Mucosa of rectum (tissue), 2 donors: ENCODE data around the gene KIF21B.
A peak's percentile ranks its signal among the peaks of the same experiment; 100 is the strongest.

Source experiments
- H3K27ac ChIP-seq, 2 donors: one replicate each; pipeline ENCODE4 v1.7.0; 2013; ENCODE audit warnings: inconsistent platforms in 2 of 2, low read depth in 2 of 2, low read length in 2 of 2
- H3K27me3 ChIP-seq, 2 donors: one replicate each; pipeline ENCODE4 v1.7.0; 2013; ENCODE audit warnings: low read length in 2 of 2; ENCODE audit not compliant: control insufficient read depth in 2 of 2, insufficient read depth in 2 of 2
- H3K36me3 ChIP-seq, 2 donors: one replicate each; pipeline ENCODE4 v1.7.0; 2013; ENCODE audit warnings: low read length in 2 of 2; ENCODE audit not compliant: control insufficient read depth in 2 of 2, insufficient read depth in 2 of 2
- H3K4me1 ChIP-seq, 2 donors: one replicate each; pipeline ENCODE4 v1.7.0; 2013; ENCODE audit warnings: low read length in 2 of 2, mild to moderate bottlenecking in 1 of 2; ENCODE audit not compliant: control insufficient read depth in 2 of 2, insufficient read depth in 2 of 2
- H3K4me3 ChIP-seq, 2 donors: one replicate each; pipeline ENCODE4 v1.7.0; 2013; ENCODE audit warnings: low read length in 2 of 2
- H3K9ac ChIP-seq, 2 donors: one replicate each; pipeline ENCODE4 v1.7.0; 2013; ENCODE audit warnings: low read length in 2 of 2, low read depth in 1 of 2, mild to moderate bottlenecking in 1 of 2
- H3K9me3 ChIP-seq, 2 donors: one replicate each; pipeline ENCODE4 v1.7.0; 2013; ENCODE audit warnings: low read length in 2 of 2; ENCODE audit not compliant: control insufficient read depth in 2 of 2
- donor health status: healthy.
- donor health status: Normal muscosa, but diverticular disease.

Gene KIF21B, protein sequence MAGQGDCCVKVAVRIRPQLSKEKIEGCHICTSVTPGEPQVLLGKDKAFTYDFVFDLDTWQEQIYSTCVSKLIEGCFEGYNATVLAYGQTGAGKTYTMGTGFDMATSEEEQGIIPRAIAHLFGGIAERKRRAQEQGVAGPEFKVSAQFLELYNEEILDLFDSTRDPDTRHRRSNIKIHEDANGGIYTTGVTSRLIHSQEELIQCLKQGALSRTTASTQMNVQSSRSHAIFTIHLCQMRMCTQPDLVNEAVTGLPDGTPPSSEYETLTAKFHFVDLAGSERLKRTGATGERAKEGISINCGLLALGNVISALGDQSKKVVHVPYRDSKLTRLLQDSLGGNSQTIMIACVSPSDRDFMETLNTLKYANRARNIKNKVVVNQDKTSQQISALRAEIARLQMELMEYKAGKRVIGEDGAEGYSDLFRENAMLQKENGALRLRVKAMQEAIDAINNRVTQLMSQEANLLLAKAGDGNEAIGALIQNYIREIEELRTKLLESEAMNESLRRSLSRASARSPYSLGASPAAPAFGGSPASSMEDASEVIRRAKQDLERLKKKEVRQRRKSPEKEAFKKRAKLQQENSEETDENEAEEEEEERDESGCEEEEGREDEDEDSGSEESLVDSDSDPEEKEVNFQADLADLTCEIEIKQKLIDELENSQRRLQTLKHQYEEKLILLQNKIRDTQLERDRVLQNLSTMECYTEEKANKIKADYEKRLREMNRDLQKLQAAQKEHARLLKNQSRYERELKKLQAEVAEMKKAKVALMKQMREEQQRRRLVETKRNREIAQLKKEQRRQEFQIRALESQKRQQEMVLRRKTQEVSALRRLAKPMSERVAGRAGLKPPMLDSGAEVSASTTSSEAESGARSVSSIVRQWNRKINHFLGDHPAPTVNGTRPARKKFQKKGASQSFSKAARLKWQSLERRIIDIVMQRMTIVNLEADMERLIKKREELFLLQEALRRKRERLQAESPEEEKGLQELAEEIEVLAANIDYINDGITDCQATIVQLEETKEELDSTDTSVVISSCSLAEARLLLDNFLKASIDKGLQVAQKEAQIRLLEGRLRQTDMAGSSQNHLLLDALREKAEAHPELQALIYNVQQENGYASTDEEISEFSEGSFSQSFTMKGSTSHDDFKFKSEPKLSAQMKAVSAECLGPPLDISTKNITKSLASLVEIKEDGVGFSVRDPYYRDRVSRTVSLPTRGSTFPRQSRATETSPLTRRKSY (N-terminal part only)

DNA sequence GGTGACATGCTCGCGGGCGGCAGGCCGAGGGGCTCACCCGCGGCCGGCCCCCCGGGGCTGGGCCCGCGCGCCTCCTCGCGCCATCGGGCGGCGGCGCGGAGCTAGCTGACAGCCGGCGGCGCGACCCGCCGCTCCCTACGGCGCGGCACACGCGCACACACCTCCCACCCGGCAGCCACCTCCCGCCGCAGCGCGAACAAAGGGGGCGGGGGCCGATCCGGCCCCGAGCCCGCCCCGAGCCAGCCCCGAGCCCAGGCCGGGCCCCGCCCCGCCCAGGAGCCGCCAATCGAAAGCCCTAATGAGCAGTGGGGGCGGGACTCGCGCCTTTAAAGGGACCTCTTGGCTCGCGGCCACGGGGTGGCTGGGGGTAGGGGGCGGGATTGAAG lies at the start of gene KIF21B:
TSS of gene KIF21B (minus strand) at position 198 of the 386 bp plus-strand sequence. CDS start 331 bp downstream, outside the sequence.
- H3K9me3 ChIP-seq, result no peaks in the 10 kb centered on the region
- peak within 1 kb of the TSS; percentile 58 to 63 for H3K9ac ChIP-seq
- peak within 1 kb of the TSS in 1 of 2 donors; percentile 84 for H3K27ac ChIP-seq
- no peaks in the 10 kb centered on the region for H3K36me3 ChIP-seq
- peaks cover 26 to 44% of the 10 kb centered on the region in 2 donors for H3K4me1 ChIP-seq
- H3K27me3 ChIP-seq, result no peaks in the 10 kb centered on the region
- peak within 1 kb of the TSS; percentile 41 to 76 for H3K4me3 ChIP-seq

DNA sequence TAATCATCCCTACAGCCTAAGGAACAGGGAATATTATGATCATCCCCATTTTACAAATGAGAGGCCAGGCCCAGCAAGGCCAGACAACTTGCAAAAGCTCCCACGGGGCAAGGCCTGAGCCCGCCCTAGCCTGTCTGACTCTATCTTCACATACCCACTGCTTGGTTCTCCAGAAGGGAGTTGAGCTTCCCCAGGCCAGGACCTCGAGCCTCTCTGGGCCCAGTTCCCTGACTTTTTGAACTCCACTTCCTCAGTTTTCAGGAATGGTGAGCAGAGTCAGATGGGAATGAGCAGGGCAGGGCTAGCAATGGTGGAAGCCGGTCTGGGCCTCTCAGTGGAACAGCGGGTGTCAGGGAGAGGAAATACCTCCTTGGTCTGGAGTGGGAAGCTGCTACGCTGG lies 49.4 kb upstream of the KIF21B start:
- no peak overlapping the region for H3K27ac ChIP-seq
- no peaks in the 10 kb centered on the region for H3K36me3 ChIP-seq
- peaks cover 0 to 3% of the 10 kb centered on the region in 2 donors for H3K27me3 ChIP-seq

DNA sequence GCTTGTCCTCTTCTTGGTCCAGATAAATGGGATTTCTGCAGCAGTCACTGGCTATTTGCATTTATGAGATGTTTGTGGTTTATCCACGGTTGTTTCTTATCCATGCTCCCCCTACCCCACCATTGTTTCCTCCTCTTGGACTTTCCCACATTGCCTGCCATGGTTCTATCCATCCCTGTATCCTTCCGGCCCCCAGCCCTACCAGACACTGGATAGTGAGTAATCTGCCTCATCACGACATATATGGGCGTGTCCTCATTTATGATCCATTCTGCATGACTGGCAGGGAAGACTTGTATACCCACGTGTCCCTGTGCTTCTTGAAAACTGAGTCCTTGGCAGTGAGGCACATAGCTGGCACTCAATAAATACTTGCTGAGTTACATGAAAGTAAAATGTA lies 48.6 kb upstream of the KIF21B start:
- no peaks in the 10 kb centered on the region for H3K4me1 ChIP-seq
- H3K9ac ChIP-seq, result no peak overlapping the region
- H3K27me3 ChIP-seq, result peaks cover 0 to 3% of the 10 kb centered on the region in 2 donors
- no peak overlapping the region for H3K27ac ChIP-seq
- no peaks in the 10 kb centered on the region for H3K36me3 ChIP-seq
- H3K9me3 ChIP-seq, result no peaks in the 10 kb centered on the region
- H3K4me3 ChIP-seq, result no peak overlapping the region

More for the DNA sequence above, 49.4 kb upstream of the KIF21B start:
- no peaks in the 10 kb centered on the region for H3K9me3 ChIP-seq
- H3K4me1 ChIP-seq, result no peaks in the 10 kb centered on the region
- H3K9ac ChIP-seq, result no peak overlapping the region
- no peak overlapping the region for H3K4me3 ChIP-seq

DNA sequence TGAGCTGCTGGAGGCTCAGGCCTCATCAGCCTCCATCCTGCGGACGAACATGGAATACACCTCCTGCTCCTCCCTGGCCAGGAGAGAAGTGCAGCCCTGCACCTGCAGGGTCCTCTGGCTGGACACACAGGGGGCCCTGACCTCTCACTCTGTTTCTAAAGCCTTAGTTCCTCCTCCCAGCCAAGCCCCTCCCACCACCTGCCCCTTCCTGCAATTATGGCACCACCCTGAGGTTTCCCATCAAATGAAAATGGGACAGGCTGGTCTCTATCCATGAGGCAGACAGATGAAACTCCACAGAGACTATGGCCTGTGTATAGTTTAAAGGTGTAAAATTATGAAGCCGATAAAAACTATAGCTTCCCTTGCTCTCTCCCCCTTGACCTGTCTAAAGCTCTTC lies 46.1 kb upstream of the KIF21B start:
- no peak overlapping the region for H3K9ac ChIP-seq
- H3K27me3 ChIP-seq, result peaks cover 0 to 3% of the 10 kb centered on the region in 2 donors
- H3K27ac ChIP-seq, result no peak overlapping the region
- H3K4me3 ChIP-seq, result no peak overlapping the region
- no peaks in the 10 kb centered on the region for H3K36me3 ChIP-seq
- H3K9me3 ChIP-seq, result no peaks in the 10 kb centered on the region
- no peaks in the 10 kb centered on the region for H3K4me1 ChIP-seq

DNA sequence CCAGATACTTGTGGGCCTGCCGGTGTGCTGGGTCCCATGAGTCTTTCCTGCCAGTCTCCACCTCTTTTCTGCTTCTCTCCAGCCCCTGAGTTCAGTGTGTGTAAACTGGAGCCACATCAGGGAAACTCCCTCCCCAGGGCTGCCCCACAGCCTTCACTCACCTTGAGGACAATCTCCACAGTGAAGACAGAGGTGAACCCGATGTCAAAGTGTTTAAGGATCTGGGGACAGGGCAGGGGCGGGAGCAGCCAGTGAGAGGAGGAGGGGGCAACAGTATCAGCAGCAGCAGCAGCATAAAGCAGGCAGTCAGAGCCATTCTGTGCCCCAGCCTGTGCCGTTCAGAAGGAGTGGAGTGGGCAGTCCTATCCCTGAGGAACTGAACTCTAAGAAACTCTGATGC lies 45.5 kb upstream of the KIF21B start:
- no peaks in the 10 kb centered on the region for H3K36me3 ChIP-seq
- no peaks in the 10 kb centered on the region for H3K4me1 ChIP-seq
- peaks cover 0 to 3% of the 10 kb centered on the region in 2 donors for H3K27me3 ChIP-seq
- H3K9me3 ChIP-seq, result no peaks in the 10 kb centered on the region
- no peak overlapping the region for H3K27ac ChIP-seq
- H3K9ac ChIP-seq, result no peak overlapping the region
- no peak overlapping the region for H3K4me3 ChIP-seq

DNA sequence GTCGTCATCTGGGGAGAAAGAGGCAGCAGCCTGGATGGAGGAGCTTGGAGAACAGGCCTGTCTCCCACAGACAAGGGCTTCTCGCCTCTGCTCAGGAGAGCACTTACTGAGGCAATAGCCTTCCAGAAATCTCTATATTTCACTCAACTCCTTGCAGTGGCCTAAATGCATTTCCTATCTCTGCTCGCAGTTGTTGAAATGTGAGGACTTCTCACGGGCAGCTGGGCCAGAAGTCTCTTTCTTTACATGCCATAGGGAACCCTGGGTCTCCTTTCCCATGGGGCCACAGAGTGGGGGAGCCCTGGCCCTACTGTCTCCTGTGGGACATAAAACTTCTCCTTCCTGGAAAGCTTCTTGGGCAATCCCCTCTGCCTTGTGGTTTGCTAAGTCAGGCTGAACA lies 43.5 kb upstream of the KIF21B start:
- Histone ChIP-seq H3K4me1 (no peaks in the 10 kb centered on the region), H3K4me3 (no peak overlapping the region), H3K36me3 (no peaks in the 10 kb centered on the region), H3K27ac (no peak overlapping the region), H3K9ac (no peak overlapping the region), H3K27me3 (peaks cover 0 to 1% of the 10 kb centered on the region in 2 donors), H3K9me3 (no peaks in the 10 kb centered on the region)

DNA sequence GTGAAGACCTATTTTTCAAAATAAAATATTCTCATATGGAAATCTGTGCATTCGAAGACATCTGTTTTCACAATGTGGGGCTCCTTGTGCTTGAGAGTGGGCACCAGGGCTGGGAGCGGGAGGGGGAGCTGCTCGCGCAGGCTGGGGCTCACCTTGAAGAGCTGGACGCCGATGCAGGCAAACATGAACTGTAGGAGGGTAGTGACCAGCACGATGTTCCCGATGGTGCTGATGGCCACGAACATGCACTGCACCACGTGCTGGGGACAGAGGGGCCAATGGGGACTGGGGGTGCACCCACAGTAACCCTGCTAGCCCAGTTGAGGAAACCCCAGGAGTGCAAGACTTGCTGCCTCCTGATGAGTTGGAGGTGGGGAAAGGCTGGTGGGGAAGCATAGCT lies 42.2 kb upstream of the KIF21B start:
- Histone ChIP-seq H3K27ac (no peak overlapping the region), H3K4me1 (no peaks in the 10 kb centered on the region), H3K27me3 (no peaks in the 10 kb centered on the region), H3K9me3 (no peaks in the 10 kb centered on the region), H3K36me3 (no peaks in the 10 kb centered on the region), H3K9ac (no peak overlapping the region), H3K4me3 (no peak overlapping the region)

DNA sequence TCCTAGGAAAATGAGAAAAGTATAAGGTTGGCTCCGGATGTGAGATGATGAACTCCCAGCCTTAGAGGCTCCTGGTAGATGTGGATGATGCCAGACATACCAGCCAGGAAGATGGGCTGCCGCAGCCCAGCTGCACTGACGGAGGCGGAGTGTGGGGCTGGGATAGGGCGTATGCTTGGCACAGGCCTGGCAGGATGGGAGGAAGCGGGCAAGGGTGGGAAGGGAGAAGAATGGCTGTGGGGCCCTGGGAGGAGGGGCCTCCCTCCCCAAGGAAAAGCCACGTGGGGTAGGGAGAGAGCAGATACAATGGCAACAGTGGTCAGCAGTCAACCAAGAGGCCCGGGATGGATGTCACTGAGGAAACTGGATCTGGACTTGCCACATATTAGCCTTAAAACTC lies 41.3 kb upstream of the KIF21B start:
- Histone ChIP-seq H3K27ac (no peak overlapping the region), H3K9ac (no peak overlapping the region), H3K4me3 (no peak overlapping the region), H3K27me3 (no peaks in the 10 kb centered on the region), H3K9me3 (no peaks in the 10 kb centered on the region), H3K36me3 (no peaks in the 10 kb centered on the region), H3K4me1 (peaks cover 0 to 1% of the 10 kb centered on the region in 2 donors)

DNA sequence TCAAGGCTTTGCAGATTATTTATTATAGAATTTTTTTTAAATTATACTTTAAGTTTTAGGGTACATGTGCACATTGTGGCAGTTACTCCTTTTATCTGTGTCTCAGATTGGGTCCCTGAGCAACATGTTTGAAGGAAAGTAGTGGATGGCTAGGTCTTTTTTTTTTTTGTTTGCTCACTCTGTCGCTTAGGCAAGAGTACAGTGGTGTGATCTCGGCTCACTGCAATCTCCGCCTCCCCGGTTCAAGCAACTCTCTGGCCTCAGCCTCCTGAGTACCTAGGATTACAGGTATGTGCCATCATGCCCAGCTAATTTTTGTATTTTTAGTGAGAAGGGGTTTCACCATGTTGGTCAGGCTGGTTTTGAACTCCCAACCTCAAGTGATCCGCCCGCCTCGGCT lies 39.6 kb upstream of the KIF21B start:
- H3K9me3 ChIP-seq, result no peaks in the 10 kb centered on the region
- no peaks in the 10 kb centered on the region for H3K36me3 ChIP-seq
- peaks cover 0 to 2% of the 10 kb centered on the region in 2 donors for H3K4me1 ChIP-seq
- H3K9ac ChIP-seq, result no peak overlapping the region
- no peaks in the 10 kb centered on the region for H3K27me3 ChIP-seq
- no peak overlapping the region for H3K4me3 ChIP-seq
- no peak overlapping the region for H3K27ac ChIP-seq
